ENCODE measurements around the gene SULT1A1. TPM values are rescaled to one million over a fixed set of nuclear protein-coding genes. Genes with fewer than 3 reads are reported as not detected.

The SULT1A1 gene
- total RNA-seq, 1 experiment from 2014 or later, result 82.0 TPM

GRCh38 chr16:28563218-28563617 lies 46.6 kb downstream of the SULT1A1 start:
- ChIA-PET CTCF (no interaction called here), POLR2A (ENCODE audit: unreplicated experiment) (no interaction called here)
- no peaks in the 10 kb centered on the region for H3K27me3 ChIP-seq (ENCODE audit: insufficient read depth, low read depth)
- H3K9me2 ChIP-seq (ENCODE audit: insufficient read depth), result no peaks in the 10 kb centered on the region
- H3K27ac ChIP-seq, result no peak overlapping the region
- no peaks in the 10 kb centered on the region for H3K79me2 ChIP-seq (ENCODE audit: low read depth)
- H3K4me2 ChIP-seq, result no peak overlapping the region
- H3K36me3 ChIP-seq (ENCODE audit: low read depth), result peaks cover 7% of the 10 kb centered on the region; the same call in 1 of the 2 replicates
- no peak for DNase-seq
- intact Hi-C loops (cut with micrococcal nuclease; ENCODE audit: unreplicated experiment), result no loop called here
- no peak overlapping the region for H2AFZ ChIP-seq
- no peak for TF ChIP-seq CTCF (conservative IDR thresholded peaks at IDR 0.05)
- TF ChIP-seq EZH2 (IDR thresholded peaks at IDR 0.05; ENCODE audit: low read depth), result no peak
- no peaks in the 10 kb centered on the region; the same call in 1 of the 2 replicates for H3F3A ChIP-seq (ENCODE audit: insufficient read depth, low read depth)
- H3K4me3 ChIP-seq, result no peak overlapping the region
- BruUV-seq (replicated peaks), result no TSS peak
- H3K9me3 ChIP-seq (ENCODE audit: insufficient read depth, low read depth), result peaks cover 16% of the 10 kb centered on the region
- no peaks in the 10 kb centered on the region for H4K20me1 ChIP-seq (ENCODE audit: insufficient read depth)
- H3K4me1 ChIP-seq (replicated peaks; ENCODE audit: insufficient read depth), result no peaks in the 10 kb centered on the region

DNA sequence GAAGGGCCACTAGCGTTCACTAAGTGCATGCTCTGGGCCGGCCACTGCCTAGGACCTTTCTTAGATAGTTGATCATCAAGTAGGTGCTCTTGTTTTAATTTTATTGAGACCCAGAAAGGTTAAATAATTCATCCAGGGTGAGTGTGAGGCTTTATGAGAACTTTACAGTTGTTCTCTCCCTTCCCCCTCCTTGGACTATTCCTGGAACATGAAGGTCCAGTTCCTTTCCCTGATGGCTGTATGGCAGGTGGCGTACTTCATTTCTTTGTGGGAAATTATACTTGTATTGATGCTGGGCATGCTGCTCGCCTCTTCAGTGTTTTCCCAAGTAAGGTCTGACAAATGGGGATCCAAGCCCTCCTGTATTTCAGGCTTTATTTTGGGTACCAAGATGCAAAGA lies 47.6 kb downstream of the SULT1A1 start:
- H3K79me2 ChIP-seq (ENCODE audit: low read depth), result no peaks in the 10 kb centered on the region; the same call in 1 of the 2 replicates
- TF ChIP-seq CTCF (conservative IDR thresholded peaks at IDR 0.05) (no peak), EZH2 (IDR thresholded peaks at IDR 0.05; ENCODE audit: low read depth) (no peak)
- intact Hi-C loops (cut with micrococcal nuclease; ENCODE audit: unreplicated experiment), result no loop called here
- no peak overlapping the region for H3K4me2 ChIP-seq
- no peaks in the 10 kb centered on the region for H4K20me1 ChIP-seq (ENCODE audit: insufficient read depth)
- BruUV-seq (replicated peaks), result no TSS peak
- CTCF ChIA-PET, result no interaction called here
- H3K36me3 ChIP-seq (ENCODE audit: low read depth), result 0 out of 2 replicates have a peak, but pooled peaks cover 2% of the 10 kb centered on the region
- no peak overlapping the region for H2AFZ ChIP-seq
- no peak overlapping the region for H3K27ac ChIP-seq
- no peaks in the 10 kb centered on the region for H3K27me3 ChIP-seq (ENCODE audit: insufficient read depth, low read depth)
- no peaks in the 10 kb centered on the region for H3K4me1 ChIP-seq (replicated peaks; ENCODE audit: insufficient read depth)
- no peaks in the 10 kb centered on the region; the same call in 1 of the 2 replicates for H3F3A ChIP-seq (ENCODE audit: insufficient read depth, low read depth)
- H3K9me2 ChIP-seq (ENCODE audit: insufficient read depth), result no peaks in the 10 kb centered on the region
- DNase-seq, result no peak
- H3K9me3 ChIP-seq (ENCODE audit: insufficient read depth, low read depth), result peaks cover 9% of the 10 kb centered on the region
- POLR2A ChIA-PET (ENCODE audit: unreplicated experiment), result no interaction called here
- no peak overlapping the region for H3K4me3 ChIP-seq

GRCh38 chr16:28561557-28562187 lies 48.2 kb downstream of the SULT1A1 start:
- TF ChIP-seq EZH2 (IDR thresholded peaks at IDR 0.05; ENCODE audit: low read depth), result no peak
- no peak for TF ChIP-seq CTCF (conservative IDR thresholded peaks at IDR 0.05)
- no peak overlapping the region for H3K27ac ChIP-seq
- CTCF ChIA-PET, result no interaction called here
- H3K36me3 ChIP-seq (ENCODE audit: low read depth), result no peaks in the 10 kb centered on the region
- no peak overlapping the region for H2AFZ ChIP-seq
- no peak overlapping the region for H3K4me3 ChIP-seq
- no peaks in the 10 kb centered on the region for H3K4me1 ChIP-seq (replicated peaks; ENCODE audit: insufficient read depth)
- no peaks in the 10 kb centered on the region for H3K9me2 ChIP-seq (ENCODE audit: insufficient read depth)
- POLR2A ChIA-PET (ENCODE audit: unreplicated experiment), result no interaction called here
- no peak overlapping the region for H3K4me2 ChIP-seq
- H3K79me2 ChIP-seq (ENCODE audit: low read depth), result no peaks in the 10 kb centered on the region; the same call in 1 of the 2 replicates
- H3K9me3 ChIP-seq (ENCODE audit: insufficient read depth, low read depth), result peaks cover 6% of the 10 kb centered on the region; the same call in 1 of the 2 replicates
- intact Hi-C loops (cut with micrococcal nuclease; ENCODE audit: unreplicated experiment), result no loop called here
- H3F3A ChIP-seq (ENCODE audit: insufficient read depth, low read depth), result no peaks in the 10 kb centered on the region; the same call in 1 of the 2 replicates
- no TSS peak for BruUV-seq (replicated peaks)
- H3K27me3 ChIP-seq (ENCODE audit: insufficient read depth, low read depth), result no peaks in the 10 kb centered on the region
- no peaks in the 10 kb centered on the region for H4K20me1 ChIP-seq (ENCODE audit: insufficient read depth)
- no peak for DNase-seq

Data from PC-9 (cell line).